ENCODE results near the gene PCDH9. TPM values are rescaled to one million over a fixed set of nuclear protein-coding genes. Genes with fewer than 3 reads are reported as not detected.

Gene PCDH9
- total RNA-seq, 1 donor from 2014 or later = 0.40 TPM

GRCh38 chr13:66803013-66803807 lies 426.9 kb downstream of the PCDH9 start:
- H3K4me3 ChIP-seq (ENCODE audit: low read depth, low read length) = no peak overlapping the region
- DNase-seq (ENCODE audit: low read depth) = no peak
- TF ChIP-seq, protein P1, sequence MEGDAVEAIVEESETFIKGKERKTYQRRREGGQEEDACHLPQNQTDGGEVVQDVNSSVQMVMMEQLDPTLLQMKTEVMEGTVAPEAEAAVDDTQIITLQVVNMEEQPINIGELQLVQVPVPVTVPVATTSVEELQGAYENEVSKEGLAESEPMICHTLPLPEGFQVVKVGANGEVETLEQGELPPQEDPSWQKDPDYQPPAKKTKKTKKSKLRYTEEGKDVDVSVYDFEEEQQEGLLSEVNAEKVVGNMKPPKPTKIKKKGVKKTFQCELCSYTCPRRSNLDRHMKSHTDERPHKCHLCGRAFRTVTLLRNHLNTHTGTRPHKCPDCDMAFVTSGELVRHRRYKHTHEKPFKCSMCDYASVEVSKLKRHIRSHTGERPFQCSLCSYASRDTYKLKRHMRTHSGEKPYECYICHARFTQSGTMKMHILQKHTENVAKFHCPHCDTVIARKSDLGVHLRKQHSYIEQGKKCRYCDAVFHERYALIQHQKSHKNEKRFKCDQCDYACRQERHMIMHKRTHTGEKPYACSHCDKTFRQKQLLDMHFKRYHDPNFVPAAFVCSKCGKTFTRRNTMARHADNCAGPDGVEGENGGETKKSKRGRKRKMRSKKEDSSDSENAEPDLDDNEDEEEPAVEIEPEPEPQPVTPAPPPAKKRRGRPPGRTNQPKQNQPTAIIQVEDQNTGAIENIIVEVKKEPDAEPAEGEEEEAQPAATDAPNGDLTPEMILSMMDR (conservative IDR thresholded peaks at IDR 0.05; ENCODE audit: low read depth, low read length) = no peak

DNA sequence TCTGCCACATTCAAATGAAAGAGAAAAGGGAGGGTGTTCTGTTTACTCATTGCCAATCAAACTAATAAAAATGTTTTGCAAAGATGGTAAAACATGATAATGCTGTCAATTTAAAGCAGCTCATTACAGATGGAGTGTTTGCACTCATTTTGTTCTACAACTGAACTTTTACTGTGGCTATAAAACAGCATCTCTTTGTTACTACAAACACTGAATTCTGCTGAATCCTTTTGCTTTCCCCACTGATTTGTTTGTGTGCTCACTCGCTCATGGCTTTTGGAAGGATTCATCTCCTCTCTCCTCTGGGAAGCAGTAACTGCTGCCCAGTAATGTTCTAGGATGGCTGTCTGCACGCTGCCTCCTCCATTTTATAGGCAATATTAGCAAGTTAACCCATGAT lies 434.5 kb downstream of the PCDH9 start:
- no peak overlapping the region for H3K4me3 ChIP-seq (ENCODE audit: low read depth, low read length)
- no peak for DNase-seq (ENCODE audit: low read depth)
- TF ChIP-seq, protein P1 (conservative IDR thresholded peaks at IDR 0.05; ENCODE audit: low read depth, low read length) = no peak

GRCh38 chr13:66794340-66795031 lies 435.6 kb downstream of the PCDH9 start:
- no peak for DNase-seq (ENCODE audit: low read depth)
- no peak overlapping the region for H3K4me3 ChIP-seq (ENCODE audit: low read depth, low read length)
- TF ChIP-seq, protein P1 (conservative IDR thresholded peaks at IDR 0.05; ENCODE audit: low read depth, low read length) = no peak

GRCh38 chr13:66790861-66791260 lies 439.3 kb downstream of the PCDH9 start:
- no peak for DNase-seq (ENCODE audit: low read depth)
- TF ChIP-seq, protein P1 (conservative IDR thresholded peaks at IDR 0.05; ENCODE audit: low read depth, low read length) = no peak
- H3K4me3 ChIP-seq (ENCODE audit: low read depth, low read length) = no peak overlapping the region

DNA sequence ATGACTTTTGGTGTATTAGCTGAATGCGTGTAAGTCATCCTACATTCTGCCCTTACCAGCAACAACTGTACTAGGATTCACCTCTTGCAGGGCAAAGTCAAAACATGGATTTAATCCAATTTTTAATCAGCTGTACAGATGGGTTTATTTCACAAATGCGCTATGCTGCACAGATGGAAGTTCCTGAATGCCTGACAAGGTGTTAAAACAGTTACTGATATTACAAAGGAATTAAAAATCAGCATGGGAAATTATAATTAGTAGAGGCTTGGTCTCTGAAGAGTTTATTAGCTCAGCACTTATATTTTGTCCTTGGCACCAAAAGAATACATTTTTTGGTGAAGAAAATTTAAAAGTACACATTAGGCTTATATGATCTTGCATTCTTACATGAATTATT lies 448.9 kb downstream of the PCDH9 start:
- no peak overlapping the region for H3K4me3 ChIP-seq (ENCODE audit: low read depth, low read length)
- DNase-seq (ENCODE audit: low read depth) = no peak
- TF ChIP-seq, protein P1 (conservative IDR thresholded peaks at IDR 0.05; ENCODE audit: low read depth, low read length) = no peak

DNA sequence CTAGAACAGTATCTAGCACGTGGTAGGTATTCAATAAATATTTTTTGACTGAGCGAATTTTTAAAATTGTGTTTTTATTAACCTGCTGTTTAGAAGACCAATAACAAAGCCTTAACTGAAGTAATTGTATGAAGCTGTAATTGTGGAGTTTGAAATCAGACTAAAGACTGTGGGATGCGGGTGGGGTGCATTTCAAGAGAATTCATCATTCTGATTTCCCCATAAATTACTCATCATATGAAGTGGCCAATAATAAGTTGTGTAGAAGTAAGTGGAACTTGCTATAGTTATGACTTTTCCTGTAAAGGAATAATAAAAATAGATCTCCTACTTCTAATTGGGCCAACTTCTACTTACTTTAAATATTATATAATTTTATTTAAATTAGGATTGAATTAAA lies 449.3 kb downstream of the PCDH9 start:
- no peak for DNase-seq (ENCODE audit: low read depth)
- no peak overlapping the region for H3K4me3 ChIP-seq (ENCODE audit: low read depth, low read length)
- TF ChIP-seq, protein P1 (conservative IDR thresholded peaks at IDR 0.05; ENCODE audit: low read depth, low read length) = no peak

Data from epithelial cell of proximal tubule (primary cell).